ENCODE data around the gene KCNJ15. TPM values are rescaled to one million over a fixed set of nuclear protein-coding genes. Genes with fewer than 3 reads are reported as not detected.

KCNJ15 gene
- total RNA-seq, 1 donor from 2014 or later: not detected

DNA sequence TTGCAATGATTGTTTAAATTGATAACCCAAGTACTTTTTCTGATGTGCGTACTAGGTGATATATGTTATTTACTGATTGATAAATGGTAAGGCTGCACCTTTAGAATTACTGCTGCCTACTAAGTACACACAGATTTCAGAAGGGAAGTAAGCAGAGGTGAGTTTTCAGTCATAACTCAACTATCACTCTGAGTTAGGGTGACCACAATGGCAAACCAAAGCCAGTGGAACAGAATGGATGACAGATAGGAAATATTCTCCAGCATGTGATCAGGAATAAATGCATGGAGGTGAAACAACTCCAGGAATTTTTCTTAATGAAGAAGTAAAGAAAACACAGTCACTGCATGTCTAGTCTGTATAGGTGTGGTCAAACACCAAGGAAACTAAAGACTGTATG is 7.5 kb upstream of the KCNJ15 start:
- no peak for DNase-seq
- Mint-ChIP-seq H3K27me3 (ENCODE audit: unreplicated experiment) (peaks cover 4% of the 10 kb centered on the region), H3K4me3 (ENCODE audit: unreplicated experiment) (no peak overlapping the region), H3K27ac (ENCODE audit: unreplicated experiment) (no peak overlapping the region), H3K36me3 (ENCODE audit: unreplicated experiment) (no peaks in the 10 kb centered on the region), H3K4me1 (ENCODE audit: low read depth, unreplicated experiment) (no peaks in the 10 kb centered on the region), H3K9me3 (ENCODE audit: unreplicated experiment) (no peaks in the 10 kb centered on the region)
- TF ChIP-seq, protein P1, sequence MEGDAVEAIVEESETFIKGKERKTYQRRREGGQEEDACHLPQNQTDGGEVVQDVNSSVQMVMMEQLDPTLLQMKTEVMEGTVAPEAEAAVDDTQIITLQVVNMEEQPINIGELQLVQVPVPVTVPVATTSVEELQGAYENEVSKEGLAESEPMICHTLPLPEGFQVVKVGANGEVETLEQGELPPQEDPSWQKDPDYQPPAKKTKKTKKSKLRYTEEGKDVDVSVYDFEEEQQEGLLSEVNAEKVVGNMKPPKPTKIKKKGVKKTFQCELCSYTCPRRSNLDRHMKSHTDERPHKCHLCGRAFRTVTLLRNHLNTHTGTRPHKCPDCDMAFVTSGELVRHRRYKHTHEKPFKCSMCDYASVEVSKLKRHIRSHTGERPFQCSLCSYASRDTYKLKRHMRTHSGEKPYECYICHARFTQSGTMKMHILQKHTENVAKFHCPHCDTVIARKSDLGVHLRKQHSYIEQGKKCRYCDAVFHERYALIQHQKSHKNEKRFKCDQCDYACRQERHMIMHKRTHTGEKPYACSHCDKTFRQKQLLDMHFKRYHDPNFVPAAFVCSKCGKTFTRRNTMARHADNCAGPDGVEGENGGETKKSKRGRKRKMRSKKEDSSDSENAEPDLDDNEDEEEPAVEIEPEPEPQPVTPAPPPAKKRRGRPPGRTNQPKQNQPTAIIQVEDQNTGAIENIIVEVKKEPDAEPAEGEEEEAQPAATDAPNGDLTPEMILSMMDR (IDR thresholded peaks at IDR 0.05; ENCODE audit: partially characterized antibody, unreplicated experiment): no peak

DNA sequence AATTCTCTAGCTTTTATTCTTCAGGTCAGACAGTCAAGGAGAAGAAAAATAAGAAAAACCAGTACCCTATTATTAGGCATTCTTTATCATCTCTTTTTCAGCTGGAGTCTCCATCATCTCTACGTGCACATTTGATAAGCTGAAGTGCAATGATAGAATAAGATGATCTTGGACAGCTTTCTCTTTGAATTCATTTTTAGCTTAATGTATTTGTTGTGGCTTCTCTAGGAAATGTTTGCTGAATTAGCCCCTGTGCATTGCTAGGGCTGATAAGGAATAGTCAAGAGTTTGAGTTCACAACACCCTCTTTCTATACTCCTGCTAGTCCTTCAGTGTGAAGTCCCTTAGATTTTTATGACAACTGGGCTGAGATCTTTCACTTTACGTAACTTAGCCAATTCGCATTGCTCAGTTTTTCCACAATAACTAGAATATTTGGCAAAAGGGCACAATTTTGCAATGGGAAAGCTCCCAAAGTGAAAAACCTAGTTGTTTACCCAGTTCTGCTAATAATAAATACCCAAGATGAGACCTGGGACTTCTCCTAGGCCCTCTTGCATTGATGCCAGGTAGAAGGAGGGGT is 7.0 kb upstream of the KCNJ15 start:
- Mint-ChIP-seq H3K9me3 (ENCODE audit: unreplicated experiment) (no peaks in the 10 kb centered on the region), H3K27ac (ENCODE audit: unreplicated experiment) (no peak overlapping the region), H3K4me3 (ENCODE audit: unreplicated experiment) (no peak overlapping the region), H3K27me3 (ENCODE audit: unreplicated experiment) (peaks cover 4% of the 10 kb centered on the region), H3K4me1 (ENCODE audit: low read depth, unreplicated experiment) (no peaks in the 10 kb centered on the region), H3K36me3 (ENCODE audit: unreplicated experiment) (no peaks in the 10 kb centered on the region)
- TF ChIP-seq, protein P1 (IDR thresholded peaks at IDR 0.05; ENCODE audit: partially characterized antibody, unreplicated experiment): no peak
- no peak for DNase-seq

DNA sequence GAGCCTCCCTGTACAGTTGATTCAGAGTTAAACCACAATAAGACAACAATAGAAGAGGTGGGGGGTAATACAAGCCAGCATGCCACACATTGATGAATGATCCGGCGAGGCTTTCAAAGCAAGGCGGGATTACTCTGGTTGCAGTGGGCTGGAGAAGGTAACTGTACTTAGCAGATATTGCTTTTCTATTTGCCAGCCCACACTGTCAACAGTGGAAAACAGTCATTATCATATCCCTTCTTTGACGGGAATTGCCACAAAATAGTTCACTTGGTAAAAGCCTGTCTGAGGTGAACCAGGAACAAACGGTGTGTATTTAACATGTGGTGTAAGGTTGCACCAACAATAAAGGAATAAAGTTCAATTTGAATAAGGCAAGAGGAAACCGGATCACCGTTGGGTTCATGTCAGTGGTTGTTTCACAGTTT is 5.8 kb upstream of the KCNJ15 start:
- Mint-ChIP-seq H3K36me3 (ENCODE audit: unreplicated experiment) (no peaks in the 10 kb centered on the region), H3K27me3 (ENCODE audit: unreplicated experiment) (peaks cover 4% of the 10 kb centered on the region), H3K4me3 (ENCODE audit: unreplicated experiment) (no peak overlapping the region), H3K9me3 (ENCODE audit: unreplicated experiment) (no peaks in the 10 kb centered on the region), H3K27ac (ENCODE audit: unreplicated experiment) (no peak overlapping the region), H3K4me1 (ENCODE audit: low read depth, unreplicated experiment) (no peaks in the 10 kb centered on the region)
- TF ChIP-seq, protein P1 (IDR thresholded peaks at IDR 0.05; ENCODE audit: partially characterized antibody, unreplicated experiment): no peak
- DNase-seq: no peak

DNA sequence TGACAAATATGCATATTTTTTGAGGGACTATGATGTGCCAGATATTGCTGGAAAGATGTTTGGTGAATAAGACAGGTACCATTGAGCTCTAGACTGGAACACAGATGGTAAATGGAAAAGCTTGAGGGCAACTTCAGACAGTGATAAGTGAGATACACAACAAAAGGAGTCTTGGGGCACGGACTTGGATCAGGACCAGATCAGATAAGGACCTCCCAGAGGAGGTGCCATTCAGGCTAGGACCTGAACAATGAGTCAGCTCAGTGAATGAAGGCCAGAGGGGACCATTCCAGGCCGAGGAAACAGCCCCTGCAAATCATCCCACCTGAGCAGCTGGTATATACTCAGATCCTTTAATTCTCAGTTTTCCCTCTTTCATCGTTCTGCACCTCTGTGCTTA is 1.8 kb upstream of the KCNJ15 start:
- Mint-ChIP-seq H3K27ac (ENCODE audit: unreplicated experiment) (no peak overlapping the region), H3K4me1 (ENCODE audit: low read depth, unreplicated experiment) (no peaks in the 10 kb centered on the region), H3K36me3 (ENCODE audit: unreplicated experiment) (no peaks in the 10 kb centered on the region), H3K4me3 (ENCODE audit: unreplicated experiment) (no peak overlapping the region), H3K9me3 (ENCODE audit: unreplicated experiment) (no peaks in the 10 kb centered on the region), H3K27me3 (ENCODE audit: unreplicated experiment) (peaks cover 2% of the 10 kb centered on the region)
- TF ChIP-seq, protein P1 (IDR thresholded peaks at IDR 0.05; ENCODE audit: partially characterized antibody, unreplicated experiment): no peak
- no peak for DNase-seq

DNA sequence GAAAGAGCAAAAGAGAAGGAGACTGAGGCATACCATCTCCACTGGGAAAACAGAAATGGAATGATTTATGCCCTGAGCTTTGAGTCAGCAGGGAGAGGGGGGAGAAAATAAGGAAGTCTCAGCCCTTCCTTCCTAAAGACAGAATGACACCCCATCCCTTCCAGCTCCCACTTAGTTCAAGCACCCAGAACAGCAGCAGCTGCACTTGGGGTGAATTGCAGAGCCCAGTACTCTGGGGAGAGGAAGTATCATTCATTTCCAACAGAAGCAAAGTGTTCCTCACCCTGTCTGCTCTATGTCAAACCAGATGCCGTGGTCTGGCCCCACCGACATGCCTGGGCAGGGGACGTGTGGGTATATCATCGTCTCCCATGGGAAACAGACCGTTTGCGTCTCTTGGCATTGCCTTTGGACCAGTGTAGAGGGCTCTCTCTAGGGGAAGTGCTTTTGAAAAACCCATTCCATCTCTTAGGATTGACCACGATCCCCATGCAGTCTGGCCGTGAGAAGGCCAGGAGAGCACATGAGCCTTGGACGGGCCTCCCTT is 1.1 kb upstream of the KCNJ15 start:
- Mint-ChIP-seq H3K27ac (ENCODE audit: unreplicated experiment) (no peak overlapping the region), H3K36me3 (ENCODE audit: unreplicated experiment) (no peaks in the 10 kb centered on the region), H3K4me1 (ENCODE audit: low read depth, unreplicated experiment) (no peaks in the 10 kb centered on the region), H3K4me3 (ENCODE audit: unreplicated experiment) (no peak overlapping the region), H3K9me3 (ENCODE audit: unreplicated experiment) (no peaks in the 10 kb centered on the region), H3K27me3 (ENCODE audit: unreplicated experiment) (peaks cover 2% of the 10 kb centered on the region)
- DNase-seq: no peak
- TF ChIP-seq, protein P1 (IDR thresholded peaks at IDR 0.05; ENCODE audit: partially characterized antibody, unreplicated experiment): no peak
